CD14-positive monocyte (primary cell): Measurements from ENCODE around the gene TMEM51. TPM values are rescaled to one million over a fixed set of nuclear protein-coding genes. Genes with fewer than 3 reads are reported as not detected.

Experiments
- DNase-seq, 3 donors: peaks; one replicate each; pipeline ENCODE4 v3.0.0-alpha.2; 2011 to 2022
- H2AFZ ChIP-seq: 2 replicates; pipeline ENCODE4 v1.6.0; 2012; ENCODE audit warnings: mild to moderate bottlenecking, low read depth, low read length, inconsistent platforms; ENCODE audit not compliant: insufficient read depth, poor library complexity, severe bottlenecking
- H3K27ac ChIP-seq, 2 donors: 1 replicate in 1 of 2; 2 replicates in 1 of 2; pipeline ENCODE4 v1.5.1; 2012 to 2013; ENCODE audit warnings: low read length in 2 of 2, control low read depth in 1 of 2, inconsistent platforms in 1 of 2, low read depth in 1 of 2, mild to moderate bottlenecking in 1 of 2
- H3K27me3 ChIP-seq, 2 donors: one replicate each; pipeline versions ENCODE4 v1.6.0 to v1.6.1; 2011 to 2013; ENCODE audit warnings: low read length in 2 of 2; ENCODE audit not compliant: control insufficient read depth in 2 of 2, insufficient read depth in 2 of 2
- H3K36me3 ChIP-seq, 2 donors: replicated peaks in 1 of 2; 1 replicate in 1 of 2; 2 replicates in 1 of 2; pipeline versions ENCODE4 v1.5.1 to v1.6.1; 2012 to 2013; ENCODE audit warnings: low read length in 2 of 2, control low read depth in 1 of 2, inconsistent platforms in 1 of 2, mild to moderate bottlenecking in 1 of 2; ENCODE audit not compliant: insufficient read depth in 2 of 2, control insufficient read depth in 1 of 2
- H3K4me1 ChIP-seq, 2 donors: 1 replicate in 1 of 2; 2 replicates in 1 of 2; pipeline versions ENCODE4 v1.5.1 to v1.6.1; 2012 to 2013; ENCODE audit warnings: low read length in 2 of 2, control low read depth in 1 of 2, inconsistent platforms in 1 of 2, mild to moderate bottlenecking in 1 of 2, moderate library complexity in 1 of 2; ENCODE audit not compliant: insufficient read depth in 2 of 2, control insufficient read depth in 1 of 2
- H3K4me2 ChIP-seq: replicated peaks from 2 replicates; pipeline ENCODE3; 2012; ENCODE audit warnings: low read length, moderate library complexity, mild to moderate bottlenecking; ENCODE audit not compliant: poor library complexity, severe bottlenecking; ENCODE audit errors: extremely low read depth
- H3K4me3 ChIP-seq, 3 experiments: fragments of 200-600 bp in 1 of 3; sonication (generic) in 1 of 3; replicated peaks in 1 of 3; 1 replicate in 2 of 3; 2 replicates in 1 of 3; pipeline ENCODE4 v1.5.1; 2011 to 2013; ENCODE audit warnings: low read length in 3 of 3, mild to moderate bottlenecking in 3 of 3, control low read depth in 2 of 3, low read depth in 2 of 3, inconsistent platforms in 1 of 3, moderate library complexity in 1 of 3
- H3K79me2 ChIP-seq: 2 replicates; pipeline ENCODE4 v1.6.0; 2012; ENCODE audit warnings: mild to moderate bottlenecking, control low read depth, inconsistent platforms, low read length, moderate library complexity; ENCODE audit not compliant: insufficient read depth
- H3K9ac ChIP-seq: 2 replicates; pipeline ENCODE4 v1.6.0; 2017; ENCODE audit warnings: low read length, mild to moderate bottlenecking; ENCODE audit not compliant: insufficient read depth, poor library complexity, severe bottlenecking
- H3K9me3 ChIP-seq, 2 donors: replicated peaks in 1 of 2; 1 replicate in 1 of 2; 2 replicates in 1 of 2; pipeline versions ENCODE4 v1.5.1 to v1.6.1; 2012 to 2013; ENCODE audit warnings: low read length in 2 of 2, control low read depth in 1 of 2; ENCODE audit not compliant: control insufficient read depth in 1 of 2, insufficient read depth in 1 of 2
- H4K20me1 ChIP-seq: 2 replicates; pipeline ENCODE4 v1.6.0; 2012; ENCODE audit warnings: mild to moderate bottlenecking, low read length, control low read depth, moderate library complexity; ENCODE audit not compliant: insufficient read depth
- H3K27ac Mint-ChIP-seq, 7 donors: one replicate each; pipeline ENCODE4 v1.8.0; 2020; ENCODE audit warnings: mild to moderate bottlenecking in 7 of 7, mixed read lengths in 7 of 7, moderate library complexity in 6 of 7, inconsistent platforms in 2 of 7
- H3K27me3 Mint-ChIP-seq, 3 donors: one replicate each; pipeline ENCODE4 v1.8.0; 2021 to 2022; ENCODE audit warnings: low read depth in 3 of 3, mild to moderate bottlenecking in 3 of 3, mixed read lengths in 3 of 3, moderate library complexity in 3 of 3, inconsistent platforms in 1 of 3
- H3K36me3 Mint-ChIP-seq, 2 donors: one replicate each; pipeline ENCODE4 v1.8.0; 2020; ENCODE audit warnings: mixed read lengths in 2 of 2, inconsistent platforms in 1 of 2, mild to moderate bottlenecking in 1 of 2
- H3K4me1 Mint-ChIP-seq: one replicate; pipeline ENCODE4 v1.8.0; 2020; ENCODE audit warnings: mild to moderate bottlenecking, mixed read lengths
- H3K4me3 Mint-ChIP-seq, 2 donors: one replicate each; pipeline ENCODE4 v1.8.0; 2020; ENCODE audit warnings: mild to moderate bottlenecking in 2 of 2, mixed read lengths in 2 of 2, moderate library complexity in 1 of 2
- H3K9me3 Mint-ChIP-seq, 7 donors: one replicate each; pipeline ENCODE4 v1.8.0; 2020 to 2022; ENCODE audit warnings: mixed read lengths in 7 of 7, mild to moderate bottlenecking in 6 of 7, moderate library complexity in 6 of 7, inconsistent platforms in 2 of 7
- CTCF ChIP-seq: fragments of 200-600 bp; IDR thresholded peaks from one replicate; pipeline ENCODE4 v1.8.0; 2022; ENCODE audit warnings: antibody characterized with exemption, mild to moderate bottlenecking
- WGBS: methylation state at CpG from one replicate; pipeline ENCODE4 v1.1.5; 2013; ENCODE audit warnings: missing lambda C conversion rate; ENCODE audit not compliant: insufficient coverage; 5-methylcytosine and 5-hydroxymethylcytosine counted together
- intact Hi-C, 2 donors: fragments of 100-400 bp; cut with micrococcal nuclease; formaldehyde crosslinking; loops; one replicate each; pipeline versions ENCODE4 v1.15.0 to v1.15.1; 2023
- polyA plus RNA-seq, 3 donors: library from polyadenylated mRNA; depleted of rRNA in 1 of 3; unstranded in 2 of 3; stranded (reverse) in 1 of 3; fragments of 300-500 nt in 2 of 3; fragments of >200 nt in 1 of 3; fragmentation: Illumina TruSeq in 2 of 3; gene quantifications; 1 replicate in 2 of 3; 2 replicates in 1 of 3; pipeline ENCODE4 v1.2.3, GENCODE V29; 2012 to 2021

The TMEM51 gene
- polyA plus RNA-seq, 3 donors: 1.2 to 2.5 (median 2.1) TPM

- no peak for TF ChIP-seq CTCF
- Histone ChIP-seq H3K79me2 (no peaks in the 10 kb centered on the region), H3K36me3 (no peaks in the 10 kb centered on the region), H4K20me1 (no peaks in the 10 kb centered on the region), H3K9me3 (no peaks in the 10 kb centered on the region), H3K4me3 (no peak overlapping the region), H3K27ac (no peak overlapping the region), H3K4me1 (peaks cover 4 to 5% of the 10 kb centered on the region in 2 donors), H2AFZ (no peak overlapping the region), H3K4me2 (no peak overlapping the region), H3K27me3 (no peaks in the 10 kb centered on the region), H3K9ac (no peak overlapping the region)
- Mint-ChIP-seq H3K27me3 (peaks cover 10 to 15% (median 13%) of the 10 kb centered on the region in 3 donors), H3K36me3 (no peaks in the 10 kb centered on the region), H3K27ac (no peak overlapping the region), H3K4me3 (no peak overlapping the region), H3K4me1 (peaks cover 17% of the 10 kb centered on the region), H3K9me3 (peaks cover 0 to 2% (median 0%) of the 10 kb centered on the region in 7 donors)
- WGBS: 98% methylated on average over 6 of the region's 8 CpGs
- no peak for DNase-seq
- intact Hi-C loops: no loop called here
Observed at GRCh38 chr1:15180945-15181523, 27.5 kb downstream of the TMEM51 start.

- Histone ChIP-seq H3K4me2 (no peak overlapping the region), H2AFZ (no peak overlapping the region), H3K27ac (no peak overlapping the region), H3K36me3 (no peaks in the 10 kb centered on the region), H3K9ac (no peak overlapping the region), H4K20me1 (no peaks in the 10 kb centered on the region), H3K27me3 (no peaks in the 10 kb centered on the region), H3K79me2 (no peaks in the 10 kb centered on the region), H3K9me3 (no peaks in the 10 kb centered on the region), H3K4me1 (peaks cover 4 to 5% of the 10 kb centered on the region in 2 donors), H3K4me3 (no peak overlapping the region)
- TF ChIP-seq CTCF: no peak
- DNase-seq: no peak
- Mint-ChIP-seq H3K9me3 (peaks cover 0 to 2% (median 0%) of the 10 kb centered on the region in 7 donors), H3K4me1 (peaks cover 17% of the 10 kb centered on the region), H3K27ac (no peak overlapping the region), H3K36me3 (no peaks in the 10 kb centered on the region), H3K4me3 (no peak overlapping the region), H3K27me3 (peaks cover 10 to 13% (median 13%) of the 10 kb centered on the region in 3 donors)
- WGBS: 85% methylated on average over 5 of the region's 10 CpGs
- intact Hi-C loops: no loop called here
Observed at GRCh38 chr1:15181564-15181963, 28.0 kb downstream of the TMEM51 start.
